C1 segment of cervical spinal cord (tissue), 14 donors: Measurements from ENCODE around the gene NRXN3.
A peak's percentile ranks its signal among the peaks of the same experiment; 100 is the strongest.
"Not testable (repeated sequence)": the region's sequence is repeated elsewhere in the genome, so short reads cannot be mapped to it uniquely, and the experiment has no call there.

Experiments used
- DNase-seq, 14 donors: peaks; one replicate each; lab custom pipeline; 2025; lab: John Stamatoyannopoulos, UW

NRXN3 gene

DNA sequence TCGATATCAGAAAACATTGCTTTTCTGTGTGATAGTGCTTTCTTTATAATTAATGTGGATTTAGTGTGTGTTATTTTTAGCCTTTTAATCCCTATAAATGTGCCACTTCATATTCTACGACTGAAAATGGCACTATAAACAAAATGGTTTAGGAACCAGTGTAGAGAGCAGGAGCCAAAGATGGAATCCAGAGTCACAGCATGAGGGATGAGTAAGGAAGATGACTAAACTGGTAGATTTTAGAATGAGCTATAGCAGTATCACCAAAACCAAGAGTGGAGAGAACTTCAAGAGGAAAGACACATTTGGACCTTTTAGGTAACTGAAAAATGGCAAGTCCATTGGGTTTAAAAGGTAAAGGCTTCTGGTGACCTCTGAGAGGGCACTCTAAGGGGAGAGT, 887.2 kb downstream of the NRXN3 start:
- DNase-seq, result no peak

DNA sequence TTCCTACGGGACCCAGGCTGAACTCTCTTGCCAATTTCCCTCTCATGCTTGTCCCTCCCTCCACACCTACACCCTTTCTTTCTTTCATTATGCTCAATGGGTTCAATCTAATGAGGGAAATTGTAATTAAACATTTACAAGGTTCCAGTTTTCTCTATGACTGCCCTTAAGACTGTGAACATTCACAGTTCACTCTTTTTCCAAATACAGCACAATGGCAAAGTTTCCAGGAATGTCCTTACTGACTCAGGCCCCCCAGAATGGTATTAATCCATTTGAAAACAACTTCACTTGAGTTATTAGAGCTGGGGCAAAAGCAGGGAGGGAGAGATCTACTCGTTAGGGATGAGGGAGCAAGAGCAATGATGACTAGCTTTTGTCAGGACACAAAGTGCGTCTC, 892.1 kb downstream of the NRXN3 start:
- DNase-seq, result no peak

DNA sequence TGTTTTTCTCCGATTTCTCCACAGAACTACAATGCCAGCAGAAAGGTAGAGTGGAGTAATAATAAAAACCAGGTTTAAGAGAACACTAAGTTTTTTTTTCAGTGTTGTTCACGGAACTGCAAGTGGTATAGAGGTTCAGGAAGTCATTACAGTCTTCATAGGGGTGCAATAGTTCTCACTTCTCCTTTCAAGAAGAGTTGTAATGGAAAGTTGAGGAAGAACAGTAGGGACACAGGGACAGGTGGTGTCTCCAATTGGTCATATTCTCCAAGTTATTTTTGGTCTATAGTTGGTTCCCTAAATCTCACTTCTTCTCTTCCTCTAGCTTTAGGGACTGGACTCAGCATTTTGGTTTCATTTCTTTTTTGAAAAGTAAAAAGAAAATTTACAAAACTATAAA, 894.0 kb downstream of the NRXN3 start:
- DNase-seq, result no peak

DNA sequence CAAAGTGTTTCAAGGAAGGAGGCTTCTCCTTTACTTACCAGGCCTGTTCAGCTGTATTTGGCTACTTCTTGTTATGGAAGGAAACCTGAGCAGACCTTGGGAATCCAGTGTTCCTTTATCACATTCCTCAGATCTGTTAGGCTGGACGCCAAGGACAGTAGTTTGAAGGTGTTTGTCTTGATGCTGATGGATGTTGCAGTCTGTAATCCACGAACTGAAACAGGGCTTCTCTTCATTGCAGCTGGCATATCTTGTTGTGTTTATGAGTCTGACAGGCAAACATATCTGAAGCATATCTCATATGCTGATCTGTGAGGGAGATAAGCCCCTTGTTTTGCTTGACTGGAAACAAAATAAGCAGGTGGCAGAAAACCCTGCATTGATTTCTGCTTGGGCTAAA, 904.3 kb downstream of the NRXN3 start:
- no peak for DNase-seq

GRCh38 chr14:79076428-79076827, 906.3 kb downstream of the NRXN3 start:
- no peak for DNase-seq

DNA sequence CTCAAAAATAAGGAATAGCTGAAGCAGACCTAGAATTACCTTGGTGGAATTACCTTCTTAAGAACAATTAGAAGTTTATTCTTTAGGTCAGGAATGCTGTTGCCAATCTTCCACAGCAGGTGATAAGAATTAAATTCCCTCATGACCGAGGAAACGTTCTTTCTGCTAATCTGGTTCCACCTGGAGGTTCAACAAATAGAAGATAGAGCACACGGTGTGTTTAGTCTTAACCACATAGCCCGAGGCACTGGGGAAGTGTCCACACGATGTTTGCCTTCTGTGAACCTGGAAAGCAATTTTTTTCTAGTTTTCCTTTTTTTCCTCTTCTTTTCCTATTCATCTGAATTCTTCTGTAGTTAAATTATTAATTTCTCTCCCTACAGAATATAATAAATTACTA, 906.9 kb downstream of the NRXN3 start:
- DNase-seq, result no peak

GRCh38 chr14:79080040-79080439, 909.9 kb downstream of the NRXN3 start:
- DNase-seq, result no peak

- no peak for DNase-seq
Observed at GRCh38 chr14:79082883-79083282, 912.7 kb downstream of the NRXN3 start.

- DNase-seq, result no peak
Observed at GRCh38 chr14:79083356-79083755, 913.2 kb downstream of the NRXN3 start.

GRCh38 chr14:79084861-79085260, 914.7 kb downstream of the NRXN3 start:
- no peak for DNase-seq

DNA sequence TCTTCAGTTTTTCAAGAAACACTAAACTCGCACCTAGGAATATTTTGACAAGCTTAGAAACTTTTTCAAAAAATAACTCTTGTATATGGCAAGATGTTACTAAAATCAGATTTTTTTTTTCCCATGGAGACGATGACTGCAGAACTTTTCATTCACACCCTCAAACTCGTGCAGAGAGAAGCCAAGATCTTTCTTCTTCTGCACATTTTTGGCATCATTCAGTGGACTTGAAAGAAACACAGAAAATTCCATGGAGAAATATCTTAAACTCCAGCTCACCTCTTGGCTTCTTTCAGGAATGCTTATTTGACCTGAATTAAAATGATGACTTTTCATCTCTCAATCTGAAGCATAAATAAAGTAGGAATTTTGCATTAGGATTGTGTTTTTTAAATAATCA, 919.4 kb downstream of the NRXN3 start:
- no peak for DNase-seq

DNA sequence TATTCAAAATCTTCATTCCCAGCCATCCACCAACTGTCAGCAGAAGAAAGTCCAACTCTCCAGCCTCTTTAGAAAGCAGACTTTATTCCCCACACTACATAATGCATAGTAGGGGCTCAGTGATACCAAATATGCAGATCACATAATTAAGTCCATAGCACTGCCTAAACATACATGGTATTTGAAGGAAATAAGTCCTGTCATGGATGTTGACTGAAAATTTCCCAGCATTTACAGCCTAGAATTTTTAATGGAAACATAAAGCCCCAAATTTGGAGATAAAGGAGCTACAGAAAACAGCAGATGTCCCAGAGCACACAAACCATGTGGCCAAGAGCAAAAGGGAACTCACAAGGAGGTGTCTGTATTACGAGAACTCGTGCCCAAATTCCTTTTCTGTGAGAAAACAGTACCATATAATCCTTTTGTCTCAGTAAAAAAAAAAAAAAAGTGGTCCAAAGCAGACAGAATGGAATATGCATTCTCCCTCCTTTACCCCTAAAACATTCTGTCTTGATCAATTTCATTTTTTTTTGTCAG, 920.5 kb downstream of the NRXN3 start:
- peak in 1 of 14 donors; percentile 48 for DNase-seq

GRCh38 chr14:79091381-79091963, 921.3 kb downstream of the NRXN3 start:
- DNase-seq, result peak in 1 of 14 donors; percentile 31

- DNase-seq, result no peak
Observed at GRCh38 chr14:79093531-79093930, 923.4 kb downstream of the NRXN3 start.

DNA sequence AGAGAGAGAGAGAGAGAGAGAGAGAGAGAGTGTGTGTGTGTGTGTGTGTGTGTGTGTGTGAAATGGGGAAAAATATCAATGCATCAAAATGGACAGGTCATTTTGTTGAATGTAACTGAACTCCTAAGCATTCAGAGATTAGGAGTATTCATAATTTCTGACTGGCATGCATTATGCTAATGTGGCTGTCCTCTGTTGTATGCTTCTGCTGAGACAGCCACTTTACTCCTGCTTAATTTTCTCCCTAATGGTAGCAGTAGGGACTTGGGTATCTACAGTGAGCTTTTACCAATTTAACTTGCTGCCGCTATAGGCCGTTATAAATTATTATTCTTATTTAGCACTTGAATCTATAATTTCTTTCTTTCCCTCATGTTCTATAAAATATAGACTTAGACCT, 924.8 kb downstream of the NRXN3 start:
- no peak for DNase-seq

- no peak for DNase-seq
Observed at GRCh38 chr14:79096811-79097210, 926.6 kb downstream of the NRXN3 start.

DNA sequence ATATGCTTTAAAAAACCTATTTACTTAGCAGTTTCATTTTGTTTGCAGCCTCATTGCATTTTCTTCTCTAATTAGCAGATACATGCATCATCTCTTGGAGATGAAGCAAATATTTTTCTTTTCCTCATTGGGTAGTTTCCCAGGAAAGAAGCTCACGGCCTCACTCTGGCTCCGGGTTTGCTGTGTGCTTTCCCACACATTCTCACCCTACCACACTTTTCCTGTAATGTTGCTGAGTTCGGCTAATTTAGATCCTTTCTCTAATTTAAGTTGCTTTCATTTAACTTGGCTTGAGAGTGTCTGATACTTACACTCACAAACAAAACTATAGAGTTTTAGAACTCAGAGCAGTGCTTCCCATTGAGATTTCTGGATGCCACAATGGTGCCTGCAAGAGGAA, 928.2 kb downstream of the NRXN3 start:
- DNase-seq, result no peak

DNA sequence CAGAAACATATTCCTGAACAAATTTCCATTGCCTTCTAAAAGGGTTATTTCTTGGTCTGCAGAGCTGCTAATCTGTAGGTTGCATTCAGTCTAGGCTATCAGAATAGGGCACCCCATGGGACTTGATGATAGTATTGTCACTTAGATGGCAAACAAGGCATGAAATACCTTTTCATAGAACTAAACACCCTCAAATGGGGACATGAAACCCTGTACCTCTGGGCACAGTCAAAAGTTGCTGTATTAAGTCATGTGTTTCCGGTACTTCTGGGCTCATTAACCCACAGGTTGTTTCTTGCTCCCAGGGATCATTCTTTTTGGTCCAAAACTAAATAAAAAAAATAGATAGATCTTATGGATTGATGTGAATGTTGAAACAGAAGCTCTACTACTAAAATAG, 930.4 kb downstream of the NRXN3 start:
- no peak for DNase-seq

GRCh38 chr14:79101388-79101787, 931.2 kb downstream of the NRXN3 start:
- no peak for DNase-seq

- DNase-seq, result no peak
Observed at GRCh38 chr14:79103764-79104163, 933.6 kb downstream of the NRXN3 start.

DNA sequence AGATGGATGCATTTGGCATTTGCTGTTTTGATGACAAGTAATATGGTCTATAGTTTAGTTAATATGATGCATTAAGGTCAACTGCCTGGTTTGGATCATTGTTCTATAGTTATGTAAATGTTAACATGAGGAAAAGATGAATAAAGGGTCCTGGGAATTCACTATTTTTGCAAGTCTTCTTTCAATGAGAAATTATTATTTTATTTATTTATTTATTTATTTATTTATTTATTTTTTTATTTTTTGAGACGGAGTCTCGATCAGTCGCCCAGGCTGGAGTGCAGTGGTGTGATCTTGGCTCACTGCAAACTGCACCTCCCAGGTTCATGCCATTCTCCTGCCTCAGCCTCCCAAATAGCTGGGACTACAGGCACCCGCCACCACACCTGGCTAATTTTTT, 940.4 kb downstream of the NRXN3 start:
- not testable (repeated sequence) for DNase-seq

GRCh38 chr14:79111987-79112501, 941.9 kb downstream of the NRXN3 start:
- DNase-seq, result no peak

DNA sequence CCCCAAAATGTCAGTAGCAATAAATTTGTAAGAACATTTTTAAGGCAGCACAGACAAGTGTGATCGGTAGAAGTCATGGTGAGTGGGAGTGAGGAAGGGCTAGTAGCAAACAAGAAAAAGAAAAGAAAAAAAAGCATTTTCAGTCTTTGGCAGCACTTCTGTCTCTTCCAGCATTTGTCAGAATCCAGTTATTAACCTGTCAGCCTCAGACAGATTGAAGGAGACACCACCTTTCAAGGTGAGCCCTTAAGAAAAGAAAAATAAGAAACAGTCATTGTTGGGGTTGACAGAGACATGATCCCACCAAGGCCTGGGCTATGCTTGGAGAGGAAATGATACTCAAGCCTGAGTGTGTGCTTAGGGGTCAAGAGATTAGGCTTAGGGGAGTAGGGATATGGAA, 947.4 kb downstream of the NRXN3 start:
- DNase-seq, result no peak

DNA sequence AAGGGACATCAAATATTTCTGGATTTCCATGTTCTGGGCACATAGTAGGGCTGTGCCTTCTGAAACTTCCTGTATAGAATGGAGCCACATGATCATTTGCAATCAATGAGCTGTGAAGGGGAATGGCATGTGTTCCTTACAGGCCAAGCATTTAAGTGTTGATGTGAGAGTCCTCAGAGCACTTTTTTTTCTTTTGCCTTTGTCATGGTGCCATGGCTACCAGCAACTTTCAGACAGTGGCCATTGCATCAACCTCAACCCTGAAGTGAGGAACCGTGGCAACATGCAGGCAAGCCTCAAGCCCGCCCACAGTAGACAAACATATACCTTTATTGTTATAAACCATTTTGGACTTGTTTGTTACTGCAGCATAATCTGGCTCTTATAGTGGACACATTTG, 948.1 kb downstream of the NRXN3 start:
- no peak for DNase-seq
